OCI-LY7 (cell line): ENCODE results near the gene DNAH17. TPM values are rescaled to one million over a fixed set of nuclear protein-coding genes. Genes with fewer than 3 reads are reported as not detected.

Source experiments
- BruUV-seq: library from RNA; stranded (reverse); fragments of 400-500 nt; replicated peaks from 2 replicates; lab custom pipeline; 2021; lab: Mats Ljungman, UMichigan
- CTCF ChIA-PET: fragments of 300-600 bp; sonication (Branson Sonifier 250); formaldehyde crosslinking; loops from one replicate; lab custom pipeline; 2022; ENCODE audit warnings: antibody characterized with exemption; ENCODE audit not compliant: unreplicated experiment; lab: Charles Lee
- POLR2A ChIA-PET: fragments of 300-600 bp; sonication (Branson Sonifier 250); formaldehyde crosslinking; loops from one replicate; lab custom pipeline; 2022; ENCODE audit warnings: antibody characterized with exemption; lab: Charles Lee
- DNase-seq: peaks from one replicate; pipeline ENCODE4 v3.0.0-alpha.2; 2015; ENCODE audit warnings: low spot score
- H2AFZ ChIP-seq: fragments of 200-600 bp; sonication (generic), shearing (Covaris generic); 2 replicates; pipeline ENCODE4 v1.6.1; 2014; ENCODE audit warnings: mild to moderate bottlenecking, antibody characterized with exemption, low read length, moderate library complexity
- H3K27ac ChIP-seq: fragments of 200-600 bp; sonication (generic); 2 replicates; pipeline ENCODE4 v1.5.1; 2014; ENCODE audit warnings: mixed run types, low read depth, mild to moderate bottlenecking, moderate library complexity, low read length, inconsistent platforms; ENCODE audit not compliant: poor library complexity, severe bottlenecking
- H3K36me3 ChIP-seq: fragments of 200-600 bp; sonication (generic); 2 replicates; pipeline ENCODE4 v1.6.1; 2014; ENCODE audit warnings: mild to moderate bottlenecking, antibody characterized with exemption, low read length, moderate library complexity, mixed read lengths; ENCODE audit not compliant: insufficient read depth
- H3K4me1 ChIP-seq: fragments of 200-600 bp; sonication (generic); 2 replicates; pipeline ENCODE4 v1.5.1; 2014; ENCODE audit warnings: mild to moderate bottlenecking, low read length; ENCODE audit not compliant: insufficient read depth, poor library complexity, severe bottlenecking
- H3K4me2 ChIP-seq: fragments of 200-600 bp; sonication (generic); 2 replicates; pipeline ENCODE4 v1.6.1; 2014; ENCODE audit warnings: mild to moderate bottlenecking, low read length
- H3K4me3 ChIP-seq: fragments of 200-600 bp; sonication (generic); 2 replicates; pipeline ENCODE4 v1.5.1; 2014; ENCODE audit warnings: mild to moderate bottlenecking, low read depth, low read length; ENCODE audit not compliant: poor library complexity, severe bottlenecking
- H3K79me2 ChIP-seq: fragments of 200-600 bp; sonication (generic); 2 replicates; pipeline ENCODE4 v1.6.1; 2016; ENCODE audit warnings: low read depth, mild to moderate bottlenecking, low read length, moderate library complexity, mixed read lengths; ENCODE audit not compliant: insufficient read depth
- H3K9me2 ChIP-seq: fragments of 200-600 bp; sonication (generic); 2 replicates; pipeline ENCODE4 v1.6.1; 2016; ENCODE audit warnings: mild to moderate bottlenecking, low read length, mixed read lengths; ENCODE audit not compliant: insufficient read depth
- H3K9me3 ChIP-seq: fragments of 200-600 bp; sonication (generic); 2 replicates; pipeline ENCODE4 v1.6.1; 2014; ENCODE audit warnings: mild to moderate bottlenecking, mixed run types, low read length, mixed read lengths
- H4K20me1 ChIP-seq: fragments of 200-600 bp; sonication (generic); 2 replicates; pipeline ENCODE4 v1.6.1; 2014; ENCODE audit warnings: mild to moderate bottlenecking, antibody characterized with exemption, low read length, moderate library complexity, mixed read lengths; ENCODE audit not compliant: insufficient read depth
- EZH2phosphoT487 ChIP-seq: fragments of 200-600 bp; sonication (generic); IDR thresholded peaks from 2 replicates; pipeline ENCODE4 v1.6.1; 2018; ENCODE audit warnings: low read depth, borderline replicate concordance, mild to moderate bottlenecking, mixed run types, antibody characterized with exemption, low read length, moderate library complexity, mixed read lengths
- intact Hi-C: fragments of 100-400 bp; cut with micrococcal nuclease; formaldehyde crosslinking; loops from one replicate; pipeline ENCODE4 v1.10.0; 2022; ENCODE audit not compliant: unreplicated experiment
- total RNA-seq, 2 experiments: library from RNA; depleted of rRNA in 1 of 2; stranded (reverse); fragments of >200 nt in 1 of 2; shearing (Covaris generic) in 1 of 2; gene quantifications; 2 replicates each; pipeline ENCODE4 v1.2.3, GENCODE V29; 2014 to 2022
- TF ChIP-seq, protein P1 (sequence below): fragments of 200-600 bp; sonication (generic); conservative IDR thresholded peaks from 2 replicates; pipeline ENCODE4 v1.5.1; 2014; ENCODE audit warnings: mild to moderate bottlenecking, antibody characterized with exemption, low read length, moderate library complexity, mixed read lengths

DNAH17 gene
- total RNA-seq, 2 experiments from 2014 or later: 0.89 to 1.1 TPM

DNA sequence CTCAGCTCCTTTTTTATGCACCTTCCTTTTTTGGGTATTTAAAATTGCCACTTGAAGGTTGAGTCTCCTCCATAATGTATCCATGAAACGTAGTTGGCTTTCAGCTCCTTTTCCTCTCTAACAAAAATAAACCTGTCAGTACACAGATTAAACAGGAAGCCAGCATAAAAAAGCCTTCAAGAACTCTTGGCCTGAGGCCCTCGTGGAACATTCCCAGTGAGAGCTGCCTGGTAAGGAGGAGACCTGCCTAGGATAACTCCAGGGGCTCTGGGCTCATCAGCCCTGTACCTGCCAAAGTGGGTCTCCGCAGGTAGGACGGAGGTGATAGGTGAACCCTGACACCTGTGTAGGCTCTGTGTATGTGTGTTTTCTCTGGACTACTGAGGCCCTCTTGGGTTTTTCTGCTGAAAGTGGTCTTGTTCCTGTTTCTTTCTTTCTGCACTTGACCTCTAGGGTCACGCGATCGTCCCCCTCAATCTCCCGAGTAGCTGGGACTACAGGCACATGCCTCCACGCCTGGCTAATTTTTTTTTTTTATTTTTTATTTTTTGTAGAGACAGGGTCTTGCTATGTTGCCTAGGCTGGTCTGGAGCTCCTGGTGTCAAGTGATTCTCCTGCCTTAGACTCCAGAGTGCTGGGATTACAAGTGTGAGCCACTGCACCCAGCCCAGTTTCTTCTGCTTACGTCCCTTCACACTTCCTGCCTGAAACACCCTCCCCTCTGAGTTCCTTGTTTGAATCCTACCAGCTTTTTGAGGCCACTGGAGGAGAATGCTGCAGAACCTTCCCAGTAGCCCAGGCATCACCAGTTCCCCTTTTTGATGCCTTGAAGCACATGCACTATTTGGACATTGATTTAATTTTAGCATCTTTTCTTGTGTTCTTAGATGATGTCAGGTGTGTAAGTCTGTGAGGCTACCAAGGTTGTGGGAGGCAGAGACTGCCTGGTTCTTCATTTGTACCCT, 188.9 kb downstream of the DNAH17 start:
- CTCF ChIA-PET: no interaction called here
- Histone ChIP-seq H3K27ac (peak overlapping the region; percentile 57), H3K36me3 (peaks cover 42% of the 10 kb centered on the region), H3K4me3 (no peak overlapping the region), H3K4me1 (peaks cover 56% of the 10 kb centered on the region), H3K4me2 (peak overlapping the region; percentile 56), H4K20me1 (peaks cover 34% of the 10 kb centered on the region; the same call in 1 of the 2 replicates), H3K9me2 (no peaks in the 10 kb centered on the region), H2AFZ (no peak overlapping the region), H3K9me3 (no peaks in the 10 kb centered on the region), H3K79me2 (peaks cover 68% of the 10 kb centered on the region)
- BruUV-seq: no TSS peak
- POLR2A ChIA-PET: interaction anchor here (0.5 kb wide), 1 partner anchor 1197 kb away, joined by 3 read pairs; no protein-coding TSS in a partner anchor
- peak; percentile 76 for DNase-seq
- TF ChIP-seq, protein P1, sequence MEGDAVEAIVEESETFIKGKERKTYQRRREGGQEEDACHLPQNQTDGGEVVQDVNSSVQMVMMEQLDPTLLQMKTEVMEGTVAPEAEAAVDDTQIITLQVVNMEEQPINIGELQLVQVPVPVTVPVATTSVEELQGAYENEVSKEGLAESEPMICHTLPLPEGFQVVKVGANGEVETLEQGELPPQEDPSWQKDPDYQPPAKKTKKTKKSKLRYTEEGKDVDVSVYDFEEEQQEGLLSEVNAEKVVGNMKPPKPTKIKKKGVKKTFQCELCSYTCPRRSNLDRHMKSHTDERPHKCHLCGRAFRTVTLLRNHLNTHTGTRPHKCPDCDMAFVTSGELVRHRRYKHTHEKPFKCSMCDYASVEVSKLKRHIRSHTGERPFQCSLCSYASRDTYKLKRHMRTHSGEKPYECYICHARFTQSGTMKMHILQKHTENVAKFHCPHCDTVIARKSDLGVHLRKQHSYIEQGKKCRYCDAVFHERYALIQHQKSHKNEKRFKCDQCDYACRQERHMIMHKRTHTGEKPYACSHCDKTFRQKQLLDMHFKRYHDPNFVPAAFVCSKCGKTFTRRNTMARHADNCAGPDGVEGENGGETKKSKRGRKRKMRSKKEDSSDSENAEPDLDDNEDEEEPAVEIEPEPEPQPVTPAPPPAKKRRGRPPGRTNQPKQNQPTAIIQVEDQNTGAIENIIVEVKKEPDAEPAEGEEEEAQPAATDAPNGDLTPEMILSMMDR: no peak
- TF ChIP-seq EZH2phosphoT487: no peak
- intact Hi-C loops: no loop called here

DNA sequence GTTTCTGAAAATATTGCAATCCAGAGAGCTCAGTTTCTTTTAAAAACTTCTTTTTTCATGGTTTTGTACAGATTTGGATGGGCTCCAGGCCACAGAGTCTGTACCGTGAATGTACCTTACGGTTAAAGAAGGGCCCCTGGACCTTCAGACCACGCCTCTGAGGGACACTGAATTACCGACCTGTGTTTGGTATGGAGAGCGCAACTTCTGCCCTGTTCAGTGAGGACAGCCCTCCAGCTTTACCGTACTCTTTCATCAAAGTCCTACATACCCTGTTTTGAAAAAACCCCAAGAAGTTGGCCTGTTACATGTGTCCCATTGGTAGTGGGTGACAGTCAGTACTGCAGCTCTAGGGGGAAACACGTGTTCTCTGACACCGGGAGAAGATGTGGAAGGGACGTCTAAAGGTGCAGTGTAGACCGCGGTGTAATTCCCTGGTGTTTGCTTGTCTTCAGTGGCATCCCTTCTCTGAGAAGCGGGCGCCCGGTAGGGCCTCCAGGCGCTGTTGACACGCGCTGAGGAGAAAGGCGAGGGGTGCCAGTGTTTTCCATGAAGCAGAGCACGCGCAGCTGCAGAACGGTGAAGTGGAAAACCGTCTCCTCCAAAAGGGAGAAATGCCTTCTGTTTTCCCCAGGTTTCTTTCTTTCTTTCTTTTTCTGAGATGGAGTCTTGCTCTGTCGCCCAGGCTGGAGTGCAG, 192.6 kb downstream of the DNAH17 start:
- Histone ChIP-seq H3K9me2 (no peaks in the 10 kb centered on the region), H3K27ac (peak overlapping the region; percentile 26), H3K9me3 (no peaks in the 10 kb centered on the region), H2AFZ (no peak overlapping the region), H3K36me3 (peaks cover 29% of the 10 kb centered on the region; the same call in 1 of the 2 replicates), H4K20me1 (peaks cover 48% of the 10 kb centered on the region; the same call in 1 of the 2 replicates), H3K79me2 (peaks cover 89% of the 10 kb centered on the region), H3K4me3 (no peak overlapping the region), H3K4me1 (peaks cover 78% of the 10 kb centered on the region), H3K4me2 (peak overlapping the region; percentile 65)
- BruUV-seq: no TSS peak
- DNase-seq: no peak
- POLR2A ChIA-PET: interaction anchor here (1.0 kb wide), 1 partner anchor 41 kb away, joined by 3 read pairs; no protein-coding TSS in a partner anchor
- CTCF ChIA-PET: no interaction called here
- intact Hi-C loops: no loop called here
- TF ChIP-seq EZH2phosphoT487: no peak
- TF ChIP-seq, protein P1: no peak
